ENCODE measurements around the gene IDS.

- no peak for TF ChIP-seq CTCF (IDR thresholded peaks at IDR 0.05)
- no peak for TF ChIP-seq POLR2A (IDR thresholded peaks at IDR 0.05)
Measured at GRCh38 chrX:149495573-149496071, 9.5 kb downstream of the IDS start.

Measured in ovary (tissue), 3 donors.